ENCODE results near the gene MICU1.
A peak's percentile ranks its signal among the peaks of the same experiment; 100 is the strongest.
"Not testable (repeated sequence)": the region's sequence is repeated elsewhere in the genome, so short reads cannot be mapped to it uniquely, and the experiment has no call there.

MICU1 gene

GRCh38 chr10:72563327-72563932, 62.4 kb downstream of the MICU1 start:
- DNase-seq (ENCODE audit: low read depth in 2 of 2), result no peak

DNA sequence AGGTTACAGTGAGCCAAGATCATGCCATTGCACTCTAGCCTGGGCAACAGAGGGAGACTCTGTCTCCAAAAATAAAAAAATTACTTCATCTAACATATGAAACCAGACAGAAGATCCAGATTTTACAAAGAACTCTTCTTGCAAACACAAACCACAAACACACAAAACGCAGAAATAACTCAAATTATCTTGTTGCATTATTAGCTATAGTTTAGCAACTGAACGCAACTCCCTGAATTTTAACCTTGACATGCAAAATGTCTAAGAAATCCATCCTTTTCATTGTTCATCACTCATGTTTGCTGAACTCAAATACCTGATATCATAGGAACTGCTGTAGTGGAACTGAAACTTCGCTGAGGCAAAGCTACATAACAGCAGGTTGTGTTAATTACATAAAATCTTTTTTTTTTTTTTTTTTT, 64.1 kb downstream of the MICU1 start:
- no peak for DNase-seq (ENCODE audit: low read depth in 2 of 2)

- no peak for DNase-seq (ENCODE audit: low read depth in 2 of 2)
These were observed 68.5 kb downstream of the MICU1 start for GRCh38 chr10:72557362-72557761.

DNA sequence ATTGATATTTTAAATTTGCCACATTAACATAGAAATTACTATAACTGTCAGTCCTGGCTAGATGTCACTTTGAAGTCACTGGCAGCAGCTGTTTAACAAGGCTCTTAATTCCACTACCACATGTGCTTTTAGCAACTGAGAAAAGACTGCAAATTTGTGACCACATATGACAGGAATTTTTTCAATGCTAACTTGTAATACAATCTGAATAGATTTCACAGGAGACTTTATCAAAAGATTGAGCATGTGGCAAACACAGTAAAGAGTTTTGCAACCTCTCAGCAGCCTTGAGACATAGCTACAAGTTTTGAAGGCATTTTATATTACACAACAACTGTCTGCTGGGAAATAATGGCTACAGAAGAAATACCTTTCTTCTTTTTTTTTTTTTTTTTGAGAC, 73.0 kb downstream of the MICU1 start:
- DNase-seq (ENCODE audit: low read depth in 2 of 2), result peak; percentile 86 to 89

- DNase-seq (ENCODE audit: low read depth in 2 of 2), result no peak
These were observed 75.6 kb downstream of the MICU1 start for GRCh38 chr10:72550239-72550638.

- no peak for DNase-seq (ENCODE audit: low read depth in 2 of 2)
These were observed 80.3 kb downstream of the MICU1 start for GRCh38 chr10:72545546-72545945.

DNA sequence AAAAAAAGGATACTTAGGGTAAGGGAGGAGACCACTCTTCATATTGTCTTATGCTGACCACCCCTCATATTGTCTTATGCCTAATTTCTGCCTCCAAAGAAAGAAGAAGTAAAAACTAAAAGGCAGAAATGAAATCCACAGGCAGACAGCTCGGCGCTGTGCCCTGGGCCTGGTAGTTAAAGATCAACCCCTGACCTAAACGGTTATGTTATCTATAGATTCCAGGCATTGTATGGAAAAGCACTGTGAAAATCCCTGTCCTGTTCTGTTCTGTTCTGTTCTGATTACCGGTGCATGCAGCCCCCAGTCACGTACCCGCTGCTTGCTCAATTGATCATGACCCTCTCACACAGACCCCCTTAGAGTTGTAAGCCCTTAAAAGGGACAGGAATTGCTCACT, 82.0 kb downstream of the MICU1 start:
- DNase-seq (ENCODE audit: low read depth in 2 of 2), result not testable (repeated sequence)

- DNase-seq (ENCODE audit: low read depth in 2 of 2), result no peak
These were observed 83.5 kb downstream of the MICU1 start for GRCh38 chr10:72542396-72542815.

- no peak for DNase-seq (ENCODE audit: low read depth in 2 of 2)
These were observed 84.5 kb downstream of the MICU1 start for GRCh38 chr10:72541337-72541736.

DNA sequence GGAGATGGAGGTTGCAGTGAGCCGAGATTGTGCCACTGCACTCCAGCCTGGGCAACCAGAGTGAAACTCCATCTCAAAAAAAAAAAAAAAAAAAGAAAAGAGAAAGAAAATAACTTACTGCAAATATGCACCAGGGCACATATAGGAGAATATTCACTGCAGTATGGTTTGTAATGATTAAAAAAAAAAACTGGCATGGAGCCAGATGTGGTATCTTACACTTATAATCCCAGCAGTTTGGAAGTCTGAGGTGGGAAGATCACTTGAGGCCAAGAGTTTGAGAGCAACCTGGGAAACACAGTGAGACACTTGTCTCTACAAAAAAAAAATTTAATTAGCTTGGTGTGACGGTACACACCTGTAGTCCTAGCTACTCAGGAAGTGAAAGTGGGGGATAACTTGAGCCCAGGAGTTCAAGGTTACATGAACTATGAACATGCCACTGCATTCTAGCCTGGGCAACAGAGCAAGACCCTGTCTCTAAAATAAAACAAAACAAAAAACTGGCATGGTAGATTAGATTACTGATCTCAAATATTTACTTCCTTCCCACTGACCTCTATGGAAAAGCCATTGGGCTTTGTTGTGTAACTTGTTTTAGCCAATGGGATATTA, 85.6 kb downstream of the MICU1 start:
- no peak for DNase-seq (ENCODE audit: low read depth in 2 of 2)

DNA sequence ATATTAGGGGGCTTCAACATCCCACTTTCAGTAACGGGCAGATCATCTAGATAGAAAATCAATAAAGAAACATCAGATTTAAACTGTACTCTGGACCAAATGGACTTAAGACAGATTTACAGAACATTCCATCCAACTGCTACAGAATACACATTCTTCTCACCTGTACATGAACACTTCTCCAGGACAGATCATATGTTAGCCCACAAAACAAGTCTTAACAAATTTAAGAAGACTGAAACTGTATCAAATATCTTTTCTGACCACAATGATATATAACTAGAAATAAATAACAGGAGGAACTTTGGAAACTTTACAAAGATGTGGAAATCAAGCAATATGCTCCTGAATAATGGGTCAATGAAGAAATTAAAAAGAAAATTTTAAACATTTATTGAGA, 86.7 kb downstream of the MICU1 start:
- no peak for DNase-seq (ENCODE audit: low read depth in 2 of 2)

GRCh38 chr10:72525689-72526088, 100.2 kb downstream of the MICU1 start:
- no peak for DNase-seq (ENCODE audit: low read depth in 2 of 2)

DNA sequence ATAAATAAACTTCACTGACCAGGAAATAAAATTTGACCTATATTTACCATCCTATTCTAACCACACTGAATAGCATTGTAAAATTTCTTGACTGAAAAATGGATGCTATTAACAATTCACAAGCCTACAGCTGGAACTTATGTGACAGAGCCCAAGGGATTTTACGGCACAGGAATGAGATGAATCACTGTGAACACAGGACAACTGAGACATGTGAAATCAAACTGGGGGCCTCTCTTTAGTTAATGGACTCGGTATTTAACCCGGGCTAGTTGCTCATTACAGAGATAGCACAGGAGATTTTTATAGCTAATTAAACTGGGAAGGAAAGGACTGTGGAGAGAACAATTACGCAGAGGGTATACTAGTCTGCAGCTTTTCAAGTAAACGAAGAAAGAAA, 100.6 kb downstream of the MICU1 start:
- DNase-seq (ENCODE audit: low read depth in 2 of 2), result peak; percentile 7 to 11

DNA sequence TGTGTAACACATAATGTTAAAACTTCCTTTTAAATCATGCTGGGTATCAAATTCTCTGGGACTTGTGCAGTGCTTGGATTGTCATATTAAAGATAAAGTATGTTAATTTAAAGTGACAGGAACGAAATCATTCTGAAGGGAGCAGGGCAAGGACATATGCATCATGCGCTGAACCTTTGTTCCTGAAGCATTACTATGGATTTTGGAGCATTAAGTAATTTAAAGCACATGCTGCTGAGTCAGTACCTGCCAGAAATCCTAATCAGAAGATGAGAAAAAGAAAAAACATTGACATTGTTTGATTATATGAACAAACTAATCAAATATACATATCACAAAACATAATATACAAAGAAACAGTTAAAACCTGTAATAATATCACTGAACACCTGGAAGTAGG, 101.4 kb downstream of the MICU1 start:
- no peak for DNase-seq (ENCODE audit: low read depth in 2 of 2)

DNA sequence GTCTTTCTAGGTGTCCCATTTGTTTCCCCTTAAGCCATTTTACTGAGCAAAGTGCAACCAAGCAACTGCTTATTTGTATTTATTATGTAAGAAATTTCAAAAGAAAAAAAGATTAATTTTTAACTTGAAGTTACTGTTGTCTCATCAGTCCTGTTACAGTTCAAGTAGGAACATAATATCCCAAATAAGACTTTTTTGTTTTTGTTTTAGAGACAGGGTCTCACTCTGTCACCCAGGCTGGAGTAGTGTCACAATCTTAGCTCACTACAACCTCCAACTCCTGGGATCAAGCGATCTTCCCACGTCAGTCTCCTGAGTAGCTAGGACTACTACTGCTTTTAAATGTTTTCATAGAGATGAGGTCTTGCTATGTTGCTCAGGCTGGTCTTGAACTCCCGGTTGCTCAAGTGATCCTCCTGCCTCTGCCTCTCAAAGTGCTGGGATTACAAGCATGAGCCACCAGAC, 101.9 kb downstream of the MICU1 start:
- no peak for DNase-seq (ENCODE audit: low read depth in 2 of 2)

- no peak for DNase-seq (ENCODE audit: low read depth in 2 of 2)
These were observed 102.8 kb downstream of the MICU1 start for GRCh38 chr10:72523062-72523461.

- DNase-seq (ENCODE audit: low read depth in 2 of 2), result no peak
These were observed 108.6 kb downstream of the MICU1 start for GRCh38 chr10:72517244-72517643.

DNA sequence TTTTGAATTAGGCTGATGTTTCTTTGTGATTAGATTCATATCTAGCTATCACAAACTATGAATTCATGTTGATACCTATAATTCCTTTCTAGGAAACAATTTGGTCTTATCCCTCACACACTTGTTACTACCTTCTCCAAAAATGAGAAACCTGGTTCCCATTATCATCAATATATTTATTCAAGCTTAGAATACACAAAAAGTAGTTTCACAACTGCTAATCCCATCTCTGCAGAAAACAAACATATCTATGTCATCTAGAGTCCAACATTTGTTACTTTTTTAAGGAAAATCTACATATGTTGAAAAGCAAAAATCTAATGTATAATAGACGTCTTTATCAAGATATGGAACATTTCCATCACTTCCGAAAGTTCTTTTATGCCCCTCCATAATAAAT, 110.4 kb downstream of the MICU1 start:
- no peak for DNase-seq (ENCODE audit: low read depth in 2 of 2)

GRCh38 chr10:72513910-72514309, 112.0 kb downstream of the MICU1 start:
- no peak for DNase-seq (ENCODE audit: low read depth in 2 of 2)

- DNase-seq (ENCODE audit: low read depth in 2 of 2), result no peak
These were observed 114.4 kb downstream of the MICU1 start for GRCh38 chr10:72511459-72511858.

DNA sequence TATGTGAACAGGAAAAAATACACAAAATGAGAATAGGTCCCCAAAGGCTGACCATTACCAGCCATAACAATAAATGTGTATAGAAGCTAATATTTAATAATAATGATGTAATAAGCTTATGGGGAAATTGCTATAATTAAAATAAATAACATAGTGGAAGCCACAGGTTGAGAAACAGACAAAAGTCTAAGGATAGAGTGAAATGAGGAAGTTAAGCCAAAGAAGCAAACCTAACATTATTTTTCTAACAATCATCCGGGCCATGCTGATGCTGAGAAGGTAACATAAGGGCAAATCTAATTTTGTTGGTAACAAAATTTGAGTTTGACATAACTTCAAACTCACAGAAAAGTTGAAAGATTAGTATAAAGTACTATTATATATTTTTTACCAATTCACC, 115.9 kb downstream of the MICU1 start:
- DNase-seq (ENCODE audit: low read depth in 2 of 2), result no peak

GRCh38 chr10:72509206-72509799, 116.6 kb downstream of the MICU1 start:
- no peak for DNase-seq (ENCODE audit: low read depth in 2 of 2)

GRCh38 chr10:72508033-72508432, 117.8 kb downstream of the MICU1 start:
- DNase-seq (ENCODE audit: low read depth in 2 of 2), result no peak
